ENCODE results near the gene SLC39A11. TPM values are rescaled to one million over a fixed set of nuclear protein-coding genes. Genes with fewer than 3 reads are reported as not detected.

Gene SLC39A11
- total RNA-seq, 1 donor from 2014 or later = 5.5 TPM

- Histone ChIP-seq H3K27ac (no peak overlapping the region), H4K20me1 (ENCODE audit: low read depth) (no peaks in the 10 kb centered on the region), H3F3A (ENCODE audit: low read depth) (no peaks in the 10 kb centered on the region), H2AFZ (replicated peaks) (no peak overlapping the region), H3K4me1 (no peaks in the 10 kb centered on the region), H3K9ac (no peak overlapping the region), H3K36me3 (no peaks in the 10 kb centered on the region), H3K9me3 (ENCODE audit: low read depth) (no peaks in the 10 kb centered on the region), H3K4me2 (no peak overlapping the region), H3K79me2 (ENCODE audit: low read depth) (no peaks in the 10 kb centered on the region), H3K4me3 (no peak overlapping the region), H3K27me3 (no peaks in the 10 kb centered on the region)
- H3K9me3 Mint-ChIP-seq = peaks cover 11% of the 10 kb centered on the region
- peaks cover 7% of the 10 kb centered on the region for H3K4me1 Mint-ChIP-seq
- no peak overlapping the region for H3K27ac Mint-ChIP-seq
- TF ChIP-seq EZH2phosphoT487 (IDR thresholded peaks at IDR 0.05) (no peak), EZH2 (IDR thresholded peaks at IDR 0.05) (no peak)
- TF ChIP-seq, protein P1, sequence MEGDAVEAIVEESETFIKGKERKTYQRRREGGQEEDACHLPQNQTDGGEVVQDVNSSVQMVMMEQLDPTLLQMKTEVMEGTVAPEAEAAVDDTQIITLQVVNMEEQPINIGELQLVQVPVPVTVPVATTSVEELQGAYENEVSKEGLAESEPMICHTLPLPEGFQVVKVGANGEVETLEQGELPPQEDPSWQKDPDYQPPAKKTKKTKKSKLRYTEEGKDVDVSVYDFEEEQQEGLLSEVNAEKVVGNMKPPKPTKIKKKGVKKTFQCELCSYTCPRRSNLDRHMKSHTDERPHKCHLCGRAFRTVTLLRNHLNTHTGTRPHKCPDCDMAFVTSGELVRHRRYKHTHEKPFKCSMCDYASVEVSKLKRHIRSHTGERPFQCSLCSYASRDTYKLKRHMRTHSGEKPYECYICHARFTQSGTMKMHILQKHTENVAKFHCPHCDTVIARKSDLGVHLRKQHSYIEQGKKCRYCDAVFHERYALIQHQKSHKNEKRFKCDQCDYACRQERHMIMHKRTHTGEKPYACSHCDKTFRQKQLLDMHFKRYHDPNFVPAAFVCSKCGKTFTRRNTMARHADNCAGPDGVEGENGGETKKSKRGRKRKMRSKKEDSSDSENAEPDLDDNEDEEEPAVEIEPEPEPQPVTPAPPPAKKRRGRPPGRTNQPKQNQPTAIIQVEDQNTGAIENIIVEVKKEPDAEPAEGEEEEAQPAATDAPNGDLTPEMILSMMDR (IDR thresholded peaks at IDR 0.05) = no peak
- H3K4me3 Mint-ChIP-seq = no peak overlapping the region
- peaks cover 3% of the 10 kb centered on the region for H3K27me3 Mint-ChIP-seq (ENCODE audit: insufficient read depth, low read depth)
- DNase-seq (ENCODE audit: low spot score) = no peak
- H3K36me3 Mint-ChIP-seq = peaks cover 2% of the 10 kb centered on the region
Measured at GRCh38 chr17:73101031-73101430, 8.5 kb upstream of the SLC39A11 start.

GRCh38 chr17:73100363-73100762 is 7.9 kb upstream of the SLC39A11 start:
- no peak overlapping the region for H3K27ac Mint-ChIP-seq
- H3K36me3 Mint-ChIP-seq = peaks cover 2% of the 10 kb centered on the region
- peaks cover 3% of the 10 kb centered on the region for H3K27me3 Mint-ChIP-seq (ENCODE audit: insufficient read depth, low read depth)
- H3K9ac ChIP-seq = no peak overlapping the region
- H3K4me1 Mint-ChIP-seq = peaks cover 7% of the 10 kb centered on the region
- DNase-seq (ENCODE audit: low spot score) = no peak
- no peaks in the 10 kb centered on the region for H3K4me1 ChIP-seq
- no peaks in the 10 kb centered on the region for H3K79me2 ChIP-seq (ENCODE audit: low read depth)
- no peak overlapping the region for H2AFZ ChIP-seq (replicated peaks)
- H3F3A ChIP-seq (ENCODE audit: low read depth) = no peaks in the 10 kb centered on the region
- H3K9me3 Mint-ChIP-seq = peaks cover 11% of the 10 kb centered on the region
- TF ChIP-seq, protein P1 (IDR thresholded peaks at IDR 0.05) = no peak
- TF ChIP-seq EZH2 (IDR thresholded peaks at IDR 0.05) (no peak), EZH2phosphoT487 (IDR thresholded peaks at IDR 0.05) (no peak)
- no peak overlapping the region for H3K27ac ChIP-seq
- H4K20me1 ChIP-seq (ENCODE audit: low read depth) = no peaks in the 10 kb centered on the region
- no peaks in the 10 kb centered on the region for H3K27me3 ChIP-seq
- no peak overlapping the region for H3K4me3 ChIP-seq
- no peak overlapping the region for H3K4me2 ChIP-seq
- H3K4me3 Mint-ChIP-seq = no peak overlapping the region
- no peaks in the 10 kb centered on the region for H3K9me3 ChIP-seq (ENCODE audit: low read depth)
- H3K36me3 ChIP-seq = no peaks in the 10 kb centered on the region

DNA sequence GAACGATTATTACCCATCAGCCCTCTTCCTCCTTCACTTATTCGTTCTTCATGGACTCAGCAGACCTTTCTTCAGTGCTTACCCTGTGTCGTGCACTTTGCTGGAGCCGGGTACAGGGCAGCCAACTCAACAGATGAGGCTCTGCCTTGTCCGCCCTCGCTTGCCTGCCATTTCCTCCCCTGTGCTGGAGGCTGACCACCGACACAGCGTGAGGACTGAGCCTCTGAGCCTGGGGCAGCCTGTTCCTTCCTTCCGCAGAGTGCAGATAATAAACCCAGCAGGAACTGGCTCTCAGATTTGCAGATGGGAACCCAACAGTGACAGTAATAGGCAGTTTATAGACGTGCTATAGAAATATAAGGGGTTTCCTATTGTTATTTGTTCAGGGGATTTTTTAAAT is 7.0 kb upstream of the SLC39A11 start:
- H3K9me3 ChIP-seq (ENCODE audit: low read depth) = no peaks in the 10 kb centered on the region
- H4K20me1 ChIP-seq (ENCODE audit: low read depth) = no peaks in the 10 kb centered on the region
- peak overlapping the region; percentile 5 for H3K27ac Mint-ChIP-seq
- no peaks in the 10 kb centered on the region for H3K4me1 ChIP-seq
- H3K4me3 Mint-ChIP-seq = no peak overlapping the region
- TF ChIP-seq, protein P1 (IDR thresholded peaks at IDR 0.05) = no peak
- TF ChIP-seq EZH2 (IDR thresholded peaks at IDR 0.05) (no peak), EZH2phosphoT487 (IDR thresholded peaks at IDR 0.05) (no peak)
- H2AFZ ChIP-seq (replicated peaks) = peak overlapping the region; percentile 45
- H3K27me3 ChIP-seq = no peaks in the 10 kb centered on the region
- no peak overlapping the region for H3K4me2 ChIP-seq
- no peaks in the 10 kb centered on the region for H3K79me2 ChIP-seq (ENCODE audit: low read depth)
- no peaks in the 10 kb centered on the region for H3F3A ChIP-seq (ENCODE audit: low read depth)
- H3K4me1 Mint-ChIP-seq = peaks cover 7% of the 10 kb centered on the region
- H3K4me3 ChIP-seq = no peak overlapping the region
- H3K27ac ChIP-seq = no peak overlapping the region
- H3K36me3 ChIP-seq = no peaks in the 10 kb centered on the region
- H3K9me3 Mint-ChIP-seq = peaks cover 8% of the 10 kb centered on the region
- no peak overlapping the region for H3K9ac ChIP-seq
- no peak for DNase-seq (ENCODE audit: low spot score)
- no peaks in the 10 kb centered on the region for H3K27me3 Mint-ChIP-seq (ENCODE audit: insufficient read depth, low read depth)
- H3K36me3 Mint-ChIP-seq = peaks cover 2% of the 10 kb centered on the region
